Spleen (tissue), 11 donors: ENCODE results near the gene ANO2. TPM values are rescaled to one million over a fixed set of nuclear protein-coding genes. Genes with fewer than 3 reads are reported as not detected.

Source experiments
- DNase-seq: peaks from one replicate; pipeline ENCODE4 v3.0.0-alpha.2; 2020
- H3K27ac ChIP-seq, 8 donors: fragments of 200-600 bp; sonication (generic) in 7 of 8; 1 replicate in 4 of 8; 2 replicates in 4 of 8; pipeline versions ENCODE4 v1.5.0 to v1.8.0; 2016 to 2021; ENCODE audit warnings: inconsistent platforms in 4 of 8, mild to moderate bottlenecking in 4 of 8, moderate library complexity in 1 of 8
- H3K27me3 ChIP-seq, 7 donors: fragments of 200-600 bp; sonication (generic) in 6 of 7; replicated peaks in 1 of 7; 1 replicate in 4 of 7; 2 replicates in 3 of 7; pipeline versions ENCODE4 v1.5.0 to v1.8.0; 2016 to 2021; ENCODE audit warnings: inconsistent platforms in 3 of 7, mild to moderate bottlenecking in 1 of 7
- H3K36me3 ChIP-seq, 6 donors: fragments of 200-600 bp; sonication (generic) in 5 of 6; 1 replicate in 4 of 6; 2 replicates in 2 of 6; pipeline versions ENCODE4 v1.5.0 to v1.8.0; 2016 to 2021; ENCODE audit warnings: inconsistent platforms in 2 of 6
- H3K4me1 ChIP-seq, 6 donors: fragments of 200-600 bp; sonication (generic) in 5 of 6; 1 replicate in 3 of 6; 2 replicates in 3 of 6; pipeline versions ENCODE4 v1.5.0 to v1.8.0; 2016 to 2021; ENCODE audit warnings: inconsistent platforms in 3 of 6
- H3K4me3 ChIP-seq, 8 donors: fragments of 200-600 bp; sonication (generic) in 7 of 8; 1 replicate in 4 of 8; 2 replicates in 4 of 8; pipeline versions ENCODE4 v1.5.0 to v1.8.0; 2016 to 2021; ENCODE audit warnings: inconsistent platforms in 4 of 8, mild to moderate bottlenecking in 4 of 8, moderate library complexity in 2 of 8
- H3K9me3 ChIP-seq, 8 donors: fragments of 200-600 bp; sonication (generic) in 7 of 8; 1 replicate in 4 of 8; 2 replicates in 4 of 8; pipeline versions ENCODE4 v1.5.0 to v1.8.0; 2016 to 2021; ENCODE audit warnings: inconsistent platforms in 4 of 8
- CTCF ChIP-seq, 11 experiments: fragments of 200-600 bp in 7 of 11; fragments of 450-650 bp in 4 of 11; sonication (generic) in 4 of 11; IDR thresholded peaks in 8 of 11; conservative IDR thresholded peaks in 3 of 11; 1 replicate in 7 of 11; 2 replicates in 4 of 11; pipeline versions ENCODE4 v1.4.0 to v1.8.0; 2016 to 2021; ENCODE audit warnings: antibody characterized with exemption in 11 of 11, inconsistent platforms in 4 of 11, mild to moderate bottlenecking in 1 of 11
- POLR2A ChIP-seq, 3 donors: fragments of 450-650 bp; IDR thresholded peaks; one replicate each; pipeline ENCODE4 v1.5.1; 2017; ENCODE audit warnings: antibody characterized with exemption in 3 of 3, mild to moderate bottlenecking in 1 of 3
- POLR2AphosphoS5 ChIP-seq, 3 donors: sonication (generic); formaldehyde crosslinking; IDR thresholded peaks; one replicate each; pipeline ENCODE4 v1.5.1; 2017; ENCODE audit warnings: antibody characterized with exemption in 3 of 3
- WGBS, 5 donors: extraction: QIAGEN DNeasy Blood & Tissue Kit in 3 of 5; methylation state at CpG; one replicate each; pipeline versions ENCODE4 v1.1.5 to v1.1.7; 2013 to 2018; 5-methylcytosine and 5-hydroxymethylcytosine counted together
- intact Hi-C: fragments of 100-400 bp; cut with DNase I; formaldehyde crosslinking; loops from one replicate; pipeline ENCODE4 v1.15.0; 2023; ENCODE audit warnings: low total_unique reads
- polyA plus RNA-seq, 3 donors: library from polyadenylated mRNA; stranded (reverse); fragments of 200-250 nt; gene quantifications; one replicate each; pipeline ENCODE4 v1.2.1, GENCODE V29; 2013
- total RNA-seq, 7 donors: library from RNA; depleted of rRNA in 3 of 7; stranded (reverse); fragments of >200 nt in 3 of 7; fragmentation: NEBNext Ultra II Directional in 4 of 7; extraction: Animal tissue kit (Norgen Biotek cat#: 25700) in 4 of 7; gene quantifications; one replicate each; pipeline versions ENCODE4 v1.1.0 to v1.2.1, GENCODE V29; 2016 to 2021
- donor health status: healthy with polysubstance abuse.
- donor health status: DM: no; HTN: no; CAD: no; lungs with moderate emphysema.
- donor health status: DM: no; HTN: no; CAD: no.
- donor health status: Bipolar disorder and iron deficiency.
- donor health status: healthy.
- donor health status: DM: no; HTN: no; CAD: no.
- donor health status: DM: yes; HTN: yes; CAD: no.

The ANO2 gene
- total and polyA plus RNA-seq, 10 donors, result 1.1 to 35.1 (median 14.2) TPM

- DNase-seq, result no peak
- TF ChIP-seq POLR2AphosphoS5 (IDR thresholded peaks at IDR 0.05) (no peak), CTCF (IDR thresholded peaks at IDR 0.05 in 8 of 11, conservative IDR thresholded peaks at IDR 0.05 in 3 of 11) (no peak), POLR2A (IDR thresholded peaks at IDR 0.05) (no peak)
- 72 to 87% (median 79%) methylated on average over 3 to 4 of the region's 4 CpGs for WGBS, 5 donors
- Histone ChIP-seq H3K27me3 (peaks cover 0 to 8% (median 0%) of the 10 kb centered on the region in 7 donors), H3K27ac (no peak overlapping the region), H3K4me1 (no peaks in the 10 kb centered on the region), H3K36me3 (peaks cover 0 to 7% (median 0%) of the 10 kb centered on the region in 6 donors), H3K9me3 (no peaks in the 10 kb centered on the region), H3K4me3 (no peak overlapping the region)
- intact Hi-C loops, result no loop called here
Measured at GRCh38 chr12:5808981-5809380, 136.1 kb downstream of the ANO2 start.

- no peak overlapping the region for H3K27ac ChIP-seq
- intact Hi-C loops, result no loop called here
- TF ChIP-seq CTCF (IDR thresholded peaks at IDR 0.05 in 8 of 11, conservative IDR thresholded peaks at IDR 0.05 in 3 of 11) (no peak), POLR2AphosphoS5 (IDR thresholded peaks at IDR 0.05) (no peak), POLR2A (IDR thresholded peaks at IDR 0.05) (no peak)
- no peaks in the 10 kb centered on the region for H3K9me3 ChIP-seq
- no peaks in the 10 kb centered on the region for H3K4me1 ChIP-seq
- 67 to 74% (median 72%) methylated on average over 8 of the region's 8 CpGs for WGBS, 5 donors
- DNase-seq, result no peak
- H3K4me3 ChIP-seq, result no peak overlapping the region
- H3K27me3 ChIP-seq, result peaks cover 0 to 8% (median 0%) of the 10 kb centered on the region in 7 donors
- peaks cover 0 to 7% (median 0%) of the 10 kb centered on the region in 6 donors for H3K36me3 ChIP-seq
Measured at GRCh38 chr12:5807514-5808219, 137.4 kb downstream of the ANO2 start.

- Histone ChIP-seq H3K27ac (no peak overlapping the region), H3K27me3 (peaks cover 0 to 8% (median 0%) of the 10 kb centered on the region in 7 donors), H3K4me3 (no peak overlapping the region), H3K36me3 (peaks cover 0 to 7% (median 0%) of the 10 kb centered on the region in 6 donors), H3K4me1 (no peaks in the 10 kb centered on the region), H3K9me3 (no peaks in the 10 kb centered on the region)
- WGBS, 5 donors, result 85 to 95% (median 90%) methylated on average over 6 of the region's 6 CpGs
- no peak for DNase-seq
- no peak for TF ChIP-seq CTCF (IDR thresholded peaks at IDR 0.05 in 8 of 11, conservative IDR thresholded peaks at IDR 0.05 in 3 of 11)
- TF ChIP-seq POLR2A (IDR thresholded peaks at IDR 0.05), result no peak
- intact Hi-C loops, result no loop called here
Measured at GRCh38 chr12:5807090-5807414, 138.0 kb downstream of the ANO2 start.

GRCh38 chr12:5806371-5807089 lies 138.5 kb downstream of the ANO2 start:
- Histone ChIP-seq H3K4me1 (no peaks in the 10 kb centered on the region), H3K27me3 (peaks cover 0 to 8% (median 0%) of the 10 kb centered on the region in 7 donors), H3K4me3 (no peak overlapping the region), H3K27ac (no peak overlapping the region), H3K36me3 (peaks cover 0 to 7% (median 0%) of the 10 kb centered on the region in 6 donors), H3K9me3 (no peaks in the 10 kb centered on the region)
- 84 to 92% (median 88%) methylated on average over 10 of the region's 10 CpGs for WGBS, 5 donors
- no peak for DNase-seq
- intact Hi-C loops, result no loop called here
- TF ChIP-seq CTCF (IDR thresholded peaks at IDR 0.05 in 8 of 11, conservative IDR thresholded peaks at IDR 0.05 in 3 of 11), result no peak
- TF ChIP-seq POLR2AphosphoS5 (IDR thresholded peaks at IDR 0.05), result no peak
- no peak for TF ChIP-seq POLR2A (IDR thresholded peaks at IDR 0.05)
